H9 (cell line): ENCODE measurements around the gene GLCCI1. TPM values are rescaled to one million over a fixed set of nuclear protein-coding genes. Genes with fewer than 3 reads are reported as not detected.

Experiments used
- DNase-seq: peaks from one replicate; pipeline ENCODE4 v3.0.0-alpha.2; 2017
- H2AFZ ChIP-seq: one replicate; pipeline ENCODE4 v1.6.1; 2013; ENCODE audit warnings: mild to moderate bottlenecking, low read length, control low read depth, moderate library complexity
- H2AK5ac ChIP-seq: 2 replicates; pipeline ENCODE4 v1.6.1; 2013; ENCODE audit warnings: low read length, control low read depth, mixed read lengths; ENCODE audit not compliant: insufficient read length
- H2BK120ac ChIP-seq: one replicate; pipeline ENCODE4 v1.6.1; 2013; ENCODE audit warnings: low read depth, mild to moderate bottlenecking, low read length, control low read depth, inconsistent platforms; ENCODE audit not compliant: poor library complexity, severe bottlenecking
- H2BK12ac ChIP-seq: 2 replicates; pipeline ENCODE4 v1.6.1; 2013; ENCODE audit warnings: low read length, control low read depth, mixed read lengths, low read depth; ENCODE audit not compliant: insufficient read length
- H2BK15ac ChIP-seq: 2 replicates; pipeline ENCODE4 v1.6.1; 2013; ENCODE audit warnings: low read depth, low read length, control low read depth
- H2BK20ac ChIP-seq: one replicate; pipeline ENCODE4 v1.6.1; 2013; ENCODE audit warnings: low read depth, mild to moderate bottlenecking, low read length, control low read depth, inconsistent platforms; ENCODE audit not compliant: poor library complexity, severe bottlenecking
- H2BK5ac ChIP-seq: 2 replicates; pipeline ENCODE4 v1.6.1; 2013; ENCODE audit warnings: low read length, control low read depth, mixed read lengths; ENCODE audit not compliant: insufficient read length
- H3K14ac ChIP-seq: 2 replicates; pipeline ENCODE4 v1.6.1; 2013; ENCODE audit warnings: low read length, control low read depth; ENCODE audit not compliant: insufficient read depth
- H3K18ac ChIP-seq: 2 replicates; pipeline ENCODE4 v1.6.1; 2013; ENCODE audit warnings: low read depth, mild to moderate bottlenecking, mixed read lengths, low read length, control low read depth; ENCODE audit not compliant: insufficient read length
- H3K23ac ChIP-seq: 2 replicates; pipeline ENCODE4 v1.6.1; 2013; ENCODE audit warnings: low read length, control low read depth, mixed read lengths, low read depth; ENCODE audit not compliant: insufficient read length
- H3K23me2 ChIP-seq: 2 replicates; pipeline ENCODE4 v1.6.1; 2013; ENCODE audit warnings: low read depth, mild to moderate bottlenecking, mixed read lengths, low read length, control low read depth; ENCODE audit not compliant: insufficient read length, poor library complexity, severe bottlenecking
- H3K27ac ChIP-seq: 2 replicates; pipeline ENCODE4 v1.5.1; 2013; ENCODE audit warnings: low read length, control low read depth, mixed read lengths, low read depth; ENCODE audit not compliant: insufficient read length
- H3K27me3 ChIP-seq: 2 replicates; pipeline ENCODE4 v1.6.1; 2013; ENCODE audit warnings: low read length, control low read depth, inconsistent platforms; ENCODE audit not compliant: insufficient read depth
- H3K4ac ChIP-seq: 2 replicates; pipeline ENCODE4 v1.6.1; 2013; ENCODE audit warnings: low read depth, mild to moderate bottlenecking, control low read depth, inconsistent platforms, low read length, moderate library complexity
- H3K4me1 ChIP-seq: 2 replicates; pipeline ENCODE4 v1.6.1; 2013; ENCODE audit warnings: low read length, control low read depth, inconsistent platforms; ENCODE audit not compliant: insufficient read depth
- H3K4me2 ChIP-seq: 2 replicates; pipeline ENCODE4 v1.6.1; 2013; ENCODE audit warnings: low read length, control low read depth, mixed read lengths; ENCODE audit not compliant: insufficient read length, insufficient read depth
- H3K56ac ChIP-seq: 2 replicates; pipeline ENCODE4 v1.6.1; 2013; ENCODE audit warnings: low read depth, mild to moderate bottlenecking, mixed read lengths, low read length, control low read depth; ENCODE audit not compliant: insufficient read length
- H3K79me1 ChIP-seq: 2 replicates; pipeline ENCODE4 v1.6.1; 2013; ENCODE audit warnings: low read depth, mild to moderate bottlenecking, moderate library complexity, low read length, control low read depth, inconsistent platforms; ENCODE audit not compliant: insufficient read depth, poor library complexity, severe bottlenecking
- H3K79me2 ChIP-seq: 2 replicates; pipeline ENCODE4 v1.6.1; 2013; ENCODE audit warnings: low read length, control low read depth, inconsistent platforms; ENCODE audit not compliant: insufficient read depth
- H3K9ac ChIP-seq: 2 replicates; pipeline ENCODE4 v1.6.1; 2013; ENCODE audit warnings: low read length, control low read depth, mixed read lengths; ENCODE audit not compliant: insufficient read length; ENCODE audit errors: extremely low read depth
- H3K9me3 ChIP-seq: one replicate; pipeline ENCODE4 v1.6.1; 2013; ENCODE audit warnings: low read depth, low read length, inconsistent platforms; ENCODE audit not compliant: control insufficient read depth
- H3T11ph ChIP-seq: one replicate; pipeline ENCODE4 v1.6.1; 2013; ENCODE audit warnings: mild to moderate bottlenecking, low read length, control low read depth, inconsistent platforms
- H4K20me1 ChIP-seq: one replicate; pipeline ENCODE4 v1.6.1; 2013; ENCODE audit not compliant: control insufficient read depth, insufficient read length, insufficient read depth
- H4K5ac ChIP-seq: 2 replicates; pipeline ENCODE4 v1.6.1; 2013; ENCODE audit warnings: low read depth, mild to moderate bottlenecking, mixed read lengths, low read length, control low read depth; ENCODE audit not compliant: insufficient read length
- H4K8ac ChIP-seq: replicated peaks from 2 replicates; pipeline ENCODE4 v1.6.1; 2013; ENCODE audit warnings: low read length, control low read depth, mixed read lengths, low read depth; ENCODE audit not compliant: insufficient read length
- H4K91ac ChIP-seq: 2 replicates; pipeline ENCODE4 v1.6.1; 2013; ENCODE audit warnings: low read depth, mild to moderate bottlenecking, moderate library complexity, mixed read lengths, low read length, control low read depth; ENCODE audit not compliant: insufficient read length
- H3K27ac Mint-ChIP-seq, 3 experiments: 2 replicates in 2 of 3; 3 replicates in 1 of 3; pipeline ENCODE4 v1.8.0; 2020 to 2021; ENCODE audit warnings: mixed read lengths in 3 of 3, mild to moderate bottlenecking in 1 of 3, moderate library complexity in 1 of 3
- H3K27me3 Mint-ChIP-seq: 2 replicates; pipeline ENCODE4 v1.8.0; 2021; ENCODE audit warnings: low read depth, mild to moderate bottlenecking, moderate library complexity, mixed read lengths
- H3K36me3 Mint-ChIP-seq, 3 experiments: 2 replicates in 2 of 3; 3 replicates in 1 of 3; pipeline ENCODE4 v1.8.0; 2020 to 2021; ENCODE audit warnings: low read depth in 3 of 3, mixed read lengths in 3 of 3; ENCODE audit not compliant: insufficient read depth in 1 of 3
- H3K4me1 Mint-ChIP-seq, 2 experiments: 2 replicates each; pipeline ENCODE4 v1.8.0; 2020; ENCODE audit warnings: mixed read lengths in 2 of 2
- H3K4me3 Mint-ChIP-seq, 2 experiments: 2 replicates in 1 of 2; 3 replicates in 1 of 2; pipeline ENCODE4 v1.8.0; 2020 to 2021; ENCODE audit warnings: mild to moderate bottlenecking in 2 of 2, mixed read lengths in 2 of 2, moderate library complexity in 1 of 2
- H3K9me3 Mint-ChIP-seq, 2 experiments: 2 replicates in 1 of 2; 3 replicates in 1 of 2; pipeline ENCODE4 v1.8.0; 2020; ENCODE audit warnings: mild to moderate bottlenecking in 2 of 2, mixed read lengths in 2 of 2, moderate library complexity in 1 of 2
- WGBS: extraction: QIAGEN DNeasy Blood & Tissue Kit; methylation state at CpG from one replicate; pipeline ENCODE4 v1.1.7; 2013; ENCODE audit warnings: missing lambda C conversion rate, low lambda C conversion rate, mixed read lengths; ENCODE audit not compliant: insufficient read length; ENCODE audit errors: extremely low coverage; 5-methylcytosine and 5-hydroxymethylcytosine counted together
- total RNA-seq: library from RNA; stranded (reverse); gene quantifications from 2 replicates; pipeline ENCODE4 v1.2.1, GENCODE V29; 2021
- TF ChIP-seq, protein P1 (sequence below): fragments of 200-600 bp; sonication (generic); conservative IDR thresholded peaks from 3 replicates; pipeline ENCODE4 v1.8.0; 2021; ENCODE audit warnings: antibody characterized with exemption, mild to moderate bottlenecking

The GLCCI1 gene
- total RNA-seq, 1 experiment from 2014 or later = 19.1 TPM

DNA sequence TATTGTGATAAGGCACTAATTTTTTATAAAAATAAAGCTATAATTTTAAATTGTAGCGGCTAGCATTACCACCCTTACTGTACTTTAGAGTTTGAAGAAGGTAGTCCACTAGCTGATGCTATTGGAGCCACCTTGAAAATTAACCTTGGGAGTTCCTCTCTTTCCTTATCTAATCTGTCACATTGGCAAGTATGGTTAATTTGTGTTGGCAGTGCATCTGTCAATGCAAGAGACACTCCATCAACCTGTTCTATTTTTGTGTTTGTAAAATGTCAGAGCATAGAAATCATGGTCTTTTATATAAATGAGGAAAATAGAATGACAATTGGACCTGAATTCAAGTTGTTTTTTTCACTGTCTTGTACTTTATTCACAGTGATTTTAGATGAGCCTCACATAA lies 20.5 kb downstream of the GLCCI1 start:
- no peak overlapping the region for H3K4me3 Mint-ChIP-seq

More for the DNA sequence above, 20.5 kb downstream of the GLCCI1 start:
- no peak overlapping the region for H4K91ac ChIP-seq
- H2BK120ac ChIP-seq = no peak overlapping the region
- H2AK5ac ChIP-seq = no peak overlapping the region
- H3K27me3 ChIP-seq = no peaks in the 10 kb centered on the region
- TF ChIP-seq, protein P1, sequence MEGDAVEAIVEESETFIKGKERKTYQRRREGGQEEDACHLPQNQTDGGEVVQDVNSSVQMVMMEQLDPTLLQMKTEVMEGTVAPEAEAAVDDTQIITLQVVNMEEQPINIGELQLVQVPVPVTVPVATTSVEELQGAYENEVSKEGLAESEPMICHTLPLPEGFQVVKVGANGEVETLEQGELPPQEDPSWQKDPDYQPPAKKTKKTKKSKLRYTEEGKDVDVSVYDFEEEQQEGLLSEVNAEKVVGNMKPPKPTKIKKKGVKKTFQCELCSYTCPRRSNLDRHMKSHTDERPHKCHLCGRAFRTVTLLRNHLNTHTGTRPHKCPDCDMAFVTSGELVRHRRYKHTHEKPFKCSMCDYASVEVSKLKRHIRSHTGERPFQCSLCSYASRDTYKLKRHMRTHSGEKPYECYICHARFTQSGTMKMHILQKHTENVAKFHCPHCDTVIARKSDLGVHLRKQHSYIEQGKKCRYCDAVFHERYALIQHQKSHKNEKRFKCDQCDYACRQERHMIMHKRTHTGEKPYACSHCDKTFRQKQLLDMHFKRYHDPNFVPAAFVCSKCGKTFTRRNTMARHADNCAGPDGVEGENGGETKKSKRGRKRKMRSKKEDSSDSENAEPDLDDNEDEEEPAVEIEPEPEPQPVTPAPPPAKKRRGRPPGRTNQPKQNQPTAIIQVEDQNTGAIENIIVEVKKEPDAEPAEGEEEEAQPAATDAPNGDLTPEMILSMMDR = no peak
- no peak overlapping the region for H4K8ac ChIP-seq
- H3K27ac ChIP-seq = no peak overlapping the region
- H4K5ac ChIP-seq = no peak overlapping the region
- H4K20me1 ChIP-seq = no peaks in the 10 kb centered on the region
- H3K9ac ChIP-seq = no peak overlapping the region
- H2BK15ac ChIP-seq = no peak overlapping the region
- no CpG with 5 or more reads among the region's 1 CpG for WGBS
- Mint-ChIP-seq H3K36me3 (peaks cover 15 to 24% (median 16%) of the 10 kb centered on the region in 3 experiments), H3K27me3 (no peaks in the 10 kb centered on the region), H3K4me1 (peaks cover 13 to 16% of the 10 kb centered on the region in 2 experiments; a peak in 3 of 4 replicates), H3K9me3 (peaks cover 20 to 21% of the 10 kb centered on the region in 2 experiments), H3K27ac (no peak overlapping the region)
- no peak overlapping the region for H2AFZ ChIP-seq
- H3K56ac ChIP-seq = no peak overlapping the region
- no peak overlapping the region for H3K4ac ChIP-seq
- no peak overlapping the region for H3K18ac ChIP-seq
- H2BK12ac ChIP-seq = no peak overlapping the region
- no peaks in the 10 kb centered on the region for H3K4me1 ChIP-seq
- no peak overlapping the region for H3T11ph ChIP-seq
- no peaks in the 10 kb centered on the region; the same call in 1 of the 2 replicates for H3K79me2 ChIP-seq
- H2BK5ac ChIP-seq = no peak overlapping the region
- H3K14ac ChIP-seq = no peak overlapping the region
- no peaks in the 10 kb centered on the region for H3K23me2 ChIP-seq
- no peak for DNase-seq
- H3K23ac ChIP-seq = no peak overlapping the region
- no peak overlapping the region for H3K4me2 ChIP-seq
- H3K79me1 ChIP-seq = no peaks in the 10 kb centered on the region
- H3K9me3 ChIP-seq = peaks cover 6% of the 10 kb centered on the region
- H2BK20ac ChIP-seq = no peak overlapping the region
